Stomach (tissue), 4 donors: Measurements from ENCODE around the gene TMEFF2.
"Not testable (repeated sequence)": the region's sequence is repeated elsewhere in the genome, so short reads cannot be mapped to it uniquely, and the experiment has no call there.

Experiments used
- POLR2A ChIP-seq, 4 donors: fragments of 450-650 bp; IDR thresholded peaks; one replicate each; pipeline ENCODE4 v1.6.1; 2016; ENCODE audit warnings: antibody characterized with exemption in 4 of 4, control low read depth in 2 of 4, mild to moderate bottlenecking in 1 of 4, moderate library complexity in 1 of 4
- TF ChIP-seq, protein P1 (sequence below), 7 experiments: fragments of 450-650 bp in 4 of 7; fragments of 200-600 bp in 3 of 7; sonication (generic) in 3 of 7; IDR thresholded peaks; one replicate each; pipeline ENCODE4 v1.5.1; 2016 to 2019; ENCODE audit warnings: antibody characterized with exemption in 7 of 7, control low read depth in 2 of 7, mild to moderate bottlenecking in 1 of 7

DNA sequence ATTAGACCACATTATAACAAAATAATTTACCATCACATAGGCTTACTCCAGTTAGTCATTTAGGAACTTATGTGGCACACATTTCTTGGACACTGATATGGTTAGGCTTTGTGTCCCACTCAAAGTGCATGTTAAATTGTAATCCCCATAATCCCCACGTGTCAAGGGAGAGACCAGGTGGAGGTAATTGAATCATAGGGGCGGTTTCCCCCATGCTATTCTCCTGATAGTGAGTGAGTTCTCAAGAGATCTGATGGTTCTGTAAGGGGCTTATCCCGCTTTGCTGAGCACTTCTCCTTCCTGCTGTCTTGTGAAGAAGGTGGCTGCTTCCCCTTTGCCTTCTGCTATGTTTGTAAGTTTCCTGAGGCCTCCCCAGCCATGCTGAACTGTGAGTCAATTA, 114.6 kb downstream of the TMEFF2 start:
- TF ChIP-seq, protein P1, sequence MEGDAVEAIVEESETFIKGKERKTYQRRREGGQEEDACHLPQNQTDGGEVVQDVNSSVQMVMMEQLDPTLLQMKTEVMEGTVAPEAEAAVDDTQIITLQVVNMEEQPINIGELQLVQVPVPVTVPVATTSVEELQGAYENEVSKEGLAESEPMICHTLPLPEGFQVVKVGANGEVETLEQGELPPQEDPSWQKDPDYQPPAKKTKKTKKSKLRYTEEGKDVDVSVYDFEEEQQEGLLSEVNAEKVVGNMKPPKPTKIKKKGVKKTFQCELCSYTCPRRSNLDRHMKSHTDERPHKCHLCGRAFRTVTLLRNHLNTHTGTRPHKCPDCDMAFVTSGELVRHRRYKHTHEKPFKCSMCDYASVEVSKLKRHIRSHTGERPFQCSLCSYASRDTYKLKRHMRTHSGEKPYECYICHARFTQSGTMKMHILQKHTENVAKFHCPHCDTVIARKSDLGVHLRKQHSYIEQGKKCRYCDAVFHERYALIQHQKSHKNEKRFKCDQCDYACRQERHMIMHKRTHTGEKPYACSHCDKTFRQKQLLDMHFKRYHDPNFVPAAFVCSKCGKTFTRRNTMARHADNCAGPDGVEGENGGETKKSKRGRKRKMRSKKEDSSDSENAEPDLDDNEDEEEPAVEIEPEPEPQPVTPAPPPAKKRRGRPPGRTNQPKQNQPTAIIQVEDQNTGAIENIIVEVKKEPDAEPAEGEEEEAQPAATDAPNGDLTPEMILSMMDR (IDR thresholded peaks at IDR 0.05): not testable (repeated sequence)
- TF ChIP-seq POLR2A (IDR thresholded peaks at IDR 0.05): not testable (repeated sequence)
